ENCODE measurements around the gene SORCS1. TPM values are rescaled to one million over a fixed set of nuclear protein-coding genes. Genes with fewer than 3 reads are reported as not detected.

Gene SORCS1
- total and polyA plus RNA-seq, 4 donors = 0.04 to 3.5 (median 0.05) TPM

- Histone ChIP-seq H3K27me3 (ENCODE audit: control insufficient read depth in 3 of 3, insufficient read depth in 3 of 3, low read length in 2 of 3) (no peaks in the 10 kb centered on the region), H3K9me3 (ENCODE audit: control insufficient read depth in 4 of 4, insufficient read depth in 3 of 4, low read length in 3 of 4) (no peaks in the 10 kb centered on the region), H3K4me3 (no peak overlapping the region), H3K27ac (ENCODE audit: low read depth in 1 of 2, low read length in 1 of 2) (no peak overlapping the region), H3K4me1 (ENCODE audit: control insufficient read depth in 5 of 5, insufficient read depth in 5 of 5, low read length in 5 of 5) (no peaks in the 10 kb centered on the region), H3K9ac (ENCODE audit: insufficient read depth in 1 of 2, low read length in 2 of 2) (no peak overlapping the region), H3K36me3 (ENCODE audit: control insufficient read depth in 4 of 4, insufficient read depth in 4 of 4, low read length in 4 of 4) (no peaks in the 10 kb centered on the region)
- ATAC-seq (ENCODE audit: insufficient read depth, low FRiP score) (no peak), DNase-seq (no peak)
- no peak for TF ChIP-seq CTCF (IDR thresholded peaks at IDR 0.05; ENCODE audit: control extremely low read depth, extremely low read depth)
- 94 to 96% methylated on average over 9 of the region's 9 CpGs for WGBS, 2 donors
Measured at GRCh38 chr10:106955133-106955532, 209.4 kb downstream of the SORCS1 start.

GRCh38 chr10:106952033-106952432, 212.5 kb downstream of the SORCS1 start:
- DNase-seq (no peak), ATAC-seq (ENCODE audit: insufficient read depth, low FRiP score) (no peak)
- Histone ChIP-seq H3K9ac (ENCODE audit: insufficient read depth in 1 of 2, low read length in 2 of 2) (no peak overlapping the region), H3K9me3 (ENCODE audit: control insufficient read depth in 4 of 4, insufficient read depth in 3 of 4, low read length in 3 of 4) (no peaks in the 10 kb centered on the region), H3K27me3 (ENCODE audit: control insufficient read depth in 3 of 3, insufficient read depth in 3 of 3, low read length in 2 of 3) (no peaks in the 10 kb centered on the region), H3K36me3 (ENCODE audit: control insufficient read depth in 4 of 4, insufficient read depth in 4 of 4, low read length in 4 of 4) (no peaks in the 10 kb centered on the region), H3K27ac (ENCODE audit: low read depth in 1 of 2, low read length in 1 of 2) (no peak overlapping the region), H3K4me1 (ENCODE audit: control insufficient read depth in 5 of 5, insufficient read depth in 5 of 5, low read length in 5 of 5) (no peaks in the 10 kb centered on the region), H3K4me3 (no peak overlapping the region)
- no peak for TF ChIP-seq CTCF (IDR thresholded peaks at IDR 0.05; ENCODE audit: control extremely low read depth, extremely low read depth)
- 88 to 89% methylated on average over 1 of the region's 1 CpG for WGBS, 2 donors

- DNase-seq (no peak), ATAC-seq (ENCODE audit: insufficient read depth, low FRiP score) (no peak)
- no peak overlapping the region for H3K4me3 ChIP-seq
- H3K9me3 ChIP-seq (ENCODE audit: control insufficient read depth in 4 of 4, insufficient read depth in 3 of 4, low read length in 3 of 4) = no peaks in the 10 kb centered on the region
- TF ChIP-seq CTCF (IDR thresholded peaks at IDR 0.05; ENCODE audit: control extremely low read depth, extremely low read depth) = no peak
- H3K27me3 ChIP-seq (ENCODE audit: control insufficient read depth in 3 of 3, insufficient read depth in 3 of 3, low read length in 2 of 3) = no peaks in the 10 kb centered on the region
- H3K27ac ChIP-seq (ENCODE audit: low read depth in 1 of 2, low read length in 1 of 2) = no peak overlapping the region
- 61 to 79% methylated on average over 5 of the region's 5 CpGs for WGBS, 2 donors
- H3K36me3 ChIP-seq (ENCODE audit: control insufficient read depth in 4 of 4, insufficient read depth in 4 of 4, low read length in 4 of 4) = no peaks in the 10 kb centered on the region
- no peaks in the 10 kb centered on the region for H3K4me1 ChIP-seq (ENCODE audit: control insufficient read depth in 5 of 5, insufficient read depth in 5 of 5, low read length in 5 of 5)
- H3K9ac ChIP-seq (ENCODE audit: insufficient read depth in 1 of 2, low read length in 2 of 2) = no peak overlapping the region
Measured at GRCh38 chr10:106949680-106950478, 214.6 kb downstream of the SORCS1 start.

All from lung (tissue), 12 donors.